Measurements from ENCODE around the gene TMED4. TPM values are rescaled to one million over a fixed set of nuclear protein-coding genes. Genes with fewer than 3 reads are reported as not detected.

TMED4 gene
- polyA plus RNA-seq, 1 donor from 2014 or later: 158 TPM

- Histone ChIP-seq H3K4me2 (ENCODE audit: low read length) (no peak overlapping the region), H2AFZ (ENCODE audit: low read depth, low read length) (no peak overlapping the region), H3K9me2 (ENCODE audit: insufficient read depth, low read length) (no peaks in the 10 kb centered on the region), H3F3A (ENCODE audit: insufficient read depth, low read length, poor library complexity, severe bottlenecking) (no peaks in the 10 kb centered on the region), H3K4me3 (ENCODE audit: low read length) (no peak overlapping the region), H3K79me2 (replicated peaks; ENCODE audit: insufficient read depth, low read length) (peaks cover 54% of the 10 kb centered on the region), H3K27me3 (ENCODE audit: insufficient read depth, low read depth, low read length) (no peaks in the 10 kb centered on the region), H3K27ac (ENCODE audit: low read length) (no peak overlapping the region), H3K9me3 (ENCODE audit: low read length) (no peaks in the 10 kb centered on the region), H3K36me3 (ENCODE audit: insufficient read depth, low read length) (no peaks in the 10 kb centered on the region), H3K9ac (ENCODE audit: low read length) (no peak overlapping the region), H4K20me1 (ENCODE audit: insufficient read depth) (no peaks in the 10 kb centered on the region)
- no peak for TF ChIP-seq MXI1 (conservative IDR thresholded peaks at IDR 0.05; ENCODE audit: poor library complexity, severe bottlenecking)
- TF ChIP-seq REST (IDR thresholded peaks at IDR 0.05; ENCODE audit: borderline replicate concordance): no peak
- no peak for TF ChIP-seq SMC3 (conservative IDR thresholded peaks at IDR 0.05; ENCODE audit: poor library complexity)
- no peak for TF ChIP-seq EZH2 (IDR thresholded peaks at IDR 0.05; ENCODE audit: borderline replicate concordance, insufficient read depth, low read length, poor library complexity, severe bottlenecking)
- no peak for TF ChIP-seq TAF1 (IDR thresholded peaks at IDR 0.05; ENCODE audit: low read depth)
- no peak for TF ChIP-seq EP300 (conservative IDR thresholded peaks at IDR 0.05; ENCODE audit: poor library complexity, severe bottlenecking)
- no peak for TF ChIP-seq CTCF (IDR thresholded peaks at IDR 0.05; ENCODE audit: poor library complexity, severe bottlenecking)
- no peak for TF ChIP-seq POLR2AphosphoS5 (IDR thresholded peaks at IDR 0.05)
- no peak for TF ChIP-seq RAD21 (conservative IDR thresholded peaks at IDR 0.05)
Measured at GRCh38 chr7:44617225-44617890, 35.3 kb upstream of the TMED4 start.

- H3K79me2 ChIP-seq (replicated peaks; ENCODE audit: insufficient read depth, low read length): peaks cover 57% of the 10 kb centered on the region
- H3K27ac ChIP-seq (ENCODE audit: low read length): no peak overlapping the region
Measured at GRCh38 chr7:44616545-44616944, 34.5 kb upstream of the TMED4 start.

More at GRCh38 chr7:44616545-44616944, 34.5 kb upstream of the TMED4 start:
- TF ChIP-seq CTCF (IDR thresholded peaks at IDR 0.05; ENCODE audit: poor library complexity, severe bottlenecking) (no peak), SMC3 (conservative IDR thresholded peaks at IDR 0.05; ENCODE audit: poor library complexity) (no peak), POLR2AphosphoS5 (IDR thresholded peaks at IDR 0.05) (no peak), RAD21 (conservative IDR thresholded peaks at IDR 0.05) (no peak), TAF1 (IDR thresholded peaks at IDR 0.05; ENCODE audit: low read depth) (no peak), EP300 (conservative IDR thresholded peaks at IDR 0.05; ENCODE audit: poor library complexity, severe bottlenecking) (no peak), MXI1 (conservative IDR thresholded peaks at IDR 0.05; ENCODE audit: poor library complexity, severe bottlenecking) (no peak), EZH2 (IDR thresholded peaks at IDR 0.05; ENCODE audit: borderline replicate concordance, insufficient read depth, low read length, poor library complexity, severe bottlenecking) (no peak), REST (IDR thresholded peaks at IDR 0.05; ENCODE audit: borderline replicate concordance) (no peak)
- H3K9ac ChIP-seq (ENCODE audit: low read length): no peak overlapping the region
- no peaks in the 10 kb centered on the region for H3K36me3 ChIP-seq (ENCODE audit: insufficient read depth, low read length)
- no peak overlapping the region for H3K4me2 ChIP-seq (ENCODE audit: low read length)
- H4K20me1 ChIP-seq (ENCODE audit: insufficient read depth): no peaks in the 10 kb centered on the region
- H3K4me3 ChIP-seq (ENCODE audit: low read length): no peak overlapping the region
- no peak overlapping the region for H2AFZ ChIP-seq (ENCODE audit: low read depth, low read length)
- H3F3A ChIP-seq (ENCODE audit: insufficient read depth, low read length, poor library complexity, severe bottlenecking): no peaks in the 10 kb centered on the region
- no peaks in the 10 kb centered on the region for H3K9me3 ChIP-seq (ENCODE audit: low read length)
- H3K9me2 ChIP-seq (ENCODE audit: insufficient read depth, low read length): no peaks in the 10 kb centered on the region
- H3K27me3 ChIP-seq (ENCODE audit: insufficient read depth, low read depth, low read length): no peaks in the 10 kb centered on the region
